Adipocyte (in vitro differentiated cells): Measurements from ENCODE around the gene ARID4B.
"Not testable (repeated sequence)": the region's sequence is repeated elsewhere in the genome, so short reads cannot be mapped to it uniquely, and the experiment has no call there.

Experiments used
- DNase-seq: peaks from one replicate; pipeline ENCODE4 v3.0.0-alpha.2; 2015; ENCODE audit warnings: low read depth
- H3K27me3 ChIP-seq: replicated peaks from 2 replicates; pipeline ENCODE4 v1.7.0; 2013; ENCODE audit warnings: mild to moderate bottlenecking, low read length, moderate library complexity; ENCODE audit not compliant: control insufficient read depth, insufficient read depth
- H3K36me3 ChIP-seq: 2 replicates; pipeline ENCODE4 v1.7.0; 2013; ENCODE audit warnings: low read length, mild to moderate bottlenecking, moderate library complexity; ENCODE audit not compliant: control insufficient read depth, insufficient read depth, severe bottlenecking
- H3K4me1 ChIP-seq: 2 replicates; pipeline ENCODE4 v1.7.0; 2013; ENCODE audit warnings: mild to moderate bottlenecking, low read length, moderate library complexity; ENCODE audit not compliant: control insufficient read depth, insufficient read depth
- H3K4me3 ChIP-seq: 2 replicates; pipeline ENCODE4 v1.7.0; 2013; ENCODE audit warnings: mild to moderate bottlenecking, low read length, moderate library complexity
- H3K9ac ChIP-seq: 2 replicates; pipeline ENCODE4 v1.7.0; 2013; ENCODE audit warnings: mild to moderate bottlenecking, low read length, moderate library complexity
- H3K9me3 ChIP-seq: 2 replicates; pipeline ENCODE4 v1.7.0; 2013; ENCODE audit warnings: mild to moderate bottlenecking, low read length, moderate library complexity; ENCODE audit not compliant: control insufficient read depth

Gene ARID4B

DNA sequence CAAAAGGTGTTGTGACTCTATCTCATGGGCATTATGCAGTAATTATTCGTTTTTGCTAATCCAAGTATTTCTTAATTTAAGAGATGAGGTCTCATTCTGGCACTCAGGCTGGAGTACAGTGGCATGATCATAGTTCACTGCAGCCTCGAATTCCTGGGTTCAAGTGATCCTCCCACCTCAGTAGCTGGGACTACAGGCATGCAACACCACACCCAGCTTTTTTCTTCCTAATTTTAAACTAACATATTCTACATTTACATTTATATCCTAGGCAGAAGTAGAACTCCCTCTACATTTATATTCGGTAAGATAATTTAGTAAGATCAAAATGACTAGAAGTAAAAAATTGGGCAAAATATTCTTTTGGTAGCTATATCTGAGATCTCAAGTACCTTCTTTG lies 116.5 kb downstream of the ARID4B start:
- no peaks in the 10 kb centered on the region for H3K27me3 ChIP-seq
- H3K4me3 ChIP-seq = no peak overlapping the region
- H3K9me3 ChIP-seq = no peaks in the 10 kb centered on the region
- no peak overlapping the region for H3K9ac ChIP-seq
- no peaks in the 10 kb centered on the region for H3K4me1 ChIP-seq
- no peak for DNase-seq
- peaks cover 44% of the 10 kb centered on the region for H3K36me3 ChIP-seq

DNA sequence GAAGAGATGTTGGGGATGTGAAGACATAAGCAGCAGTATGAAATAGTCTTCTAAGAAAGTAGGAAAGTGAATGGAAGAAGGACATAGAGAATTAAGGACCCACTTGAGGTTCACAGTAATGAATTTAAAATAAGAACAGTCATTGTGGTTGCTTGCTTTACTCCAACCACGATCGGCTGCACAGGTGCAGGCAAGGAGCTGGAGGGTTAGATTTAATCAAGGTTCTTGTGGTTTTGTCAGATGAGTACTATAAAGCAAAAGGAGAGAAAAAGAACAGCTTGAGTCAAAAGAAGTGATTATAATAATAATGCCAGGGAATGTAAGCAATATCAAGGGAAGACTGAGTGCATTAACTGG lies 120.8 kb downstream of the ARID4B start:
- Histone ChIP-seq H3K9ac (no peak overlapping the region), H3K4me3 (no peak overlapping the region), H3K9me3 (no peaks in the 10 kb centered on the region), H3K4me1 (no peaks in the 10 kb centered on the region), H3K27me3 (no peaks in the 10 kb centered on the region), H3K36me3 (peaks cover 33% of the 10 kb centered on the region)
- DNase-seq = no peak

DNA sequence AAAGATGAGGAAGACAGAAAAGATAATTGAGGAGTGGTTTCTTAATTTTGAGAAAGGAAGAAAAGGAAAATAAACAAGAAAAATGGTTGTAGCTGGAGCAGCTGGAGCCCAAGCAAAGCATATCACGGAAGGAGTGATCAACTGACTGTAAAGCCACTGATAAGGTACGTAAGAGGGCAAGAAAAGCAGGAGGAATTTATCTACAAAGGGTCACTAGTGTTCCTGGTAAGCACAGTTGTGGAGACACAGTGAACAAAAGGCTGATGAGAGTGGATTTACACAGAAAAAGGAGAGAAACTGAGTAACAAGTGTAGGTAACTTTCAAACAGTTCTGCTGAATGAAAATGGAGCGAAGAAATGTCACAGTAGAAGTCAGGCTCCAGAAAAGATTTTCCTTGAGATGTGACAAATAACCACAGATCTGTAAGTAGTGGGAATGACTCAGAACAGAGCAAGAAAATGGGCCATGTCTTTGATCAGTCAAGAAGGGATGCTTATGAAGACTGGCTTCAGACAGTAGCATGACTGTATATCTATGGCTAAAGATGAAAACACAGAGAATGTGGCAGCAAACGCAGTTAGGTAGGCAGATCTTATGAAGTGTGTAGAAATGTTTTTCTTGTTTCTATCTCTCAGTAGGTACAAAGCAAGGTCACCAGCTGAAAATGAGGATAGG lies 121.3 kb downstream of the ARID4B start:
- Histone ChIP-seq H3K27me3 (no peaks in the 10 kb centered on the region), H3K4me3 (no peak overlapping the region), H3K9ac (no peak overlapping the region), H3K9me3 (no peaks in the 10 kb centered on the region), H3K36me3 (peaks cover 27% of the 10 kb centered on the region), H3K4me1 (no peaks in the 10 kb centered on the region)
- DNase-seq = no peak

DNA sequence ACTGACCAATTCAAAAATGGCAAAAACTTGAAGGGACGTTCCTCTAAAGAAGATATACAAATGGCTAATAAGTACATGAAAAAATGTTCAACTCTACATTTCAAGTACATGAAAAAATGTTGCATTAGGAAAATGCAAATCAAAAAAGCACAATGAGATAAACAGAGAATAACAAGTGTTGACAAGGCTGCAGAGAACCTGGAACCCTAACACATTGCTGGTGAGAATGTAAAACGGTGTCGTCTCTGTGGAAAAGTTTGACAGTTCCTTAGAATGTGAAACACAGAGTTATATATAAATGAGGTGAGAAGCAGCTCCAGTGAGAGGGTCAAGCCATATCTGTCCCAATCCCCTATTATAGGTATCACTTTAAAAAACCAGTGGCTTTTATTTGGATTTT lies 122.3 kb downstream of the ARID4B start:
- H3K27me3 ChIP-seq = no peaks in the 10 kb centered on the region
- H3K4me1 ChIP-seq = no peaks in the 10 kb centered on the region
- H3K36me3 ChIP-seq = peaks cover 23% of the 10 kb centered on the region
- H3K9me3 ChIP-seq = no peaks in the 10 kb centered on the region
- no peak overlapping the region for H3K9ac ChIP-seq
- no peak for DNase-seq
- no peak overlapping the region for H3K4me3 ChIP-seq

DNA sequence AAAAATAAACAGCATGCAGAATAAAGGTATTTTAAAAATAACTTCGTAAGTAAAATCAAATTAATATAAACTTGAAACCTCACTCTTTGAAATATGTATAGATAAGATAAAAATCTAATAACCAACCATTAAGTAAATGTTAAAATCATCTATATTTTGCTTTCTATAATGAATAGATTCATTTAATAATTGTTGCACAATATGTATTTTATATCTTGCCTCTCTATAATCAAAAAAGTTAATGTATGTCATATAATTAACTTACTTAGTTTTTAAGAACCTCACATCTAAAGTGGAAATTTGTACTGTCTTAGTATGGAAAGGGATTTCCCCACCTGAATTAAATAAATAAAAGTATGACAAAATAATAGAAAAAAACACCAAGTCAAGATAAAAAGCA lies 124.6 kb downstream of the ARID4B start:
- Histone ChIP-seq H3K9me3 (no peaks in the 10 kb centered on the region), H3K27me3 (no peaks in the 10 kb centered on the region), H3K36me3 (peaks cover 16% of the 10 kb centered on the region), H3K4me1 (peaks cover 8% of the 10 kb centered on the region), H3K4me3 (no peak overlapping the region), H3K9ac (no peak overlapping the region)
- no peak for DNase-seq

DNA sequence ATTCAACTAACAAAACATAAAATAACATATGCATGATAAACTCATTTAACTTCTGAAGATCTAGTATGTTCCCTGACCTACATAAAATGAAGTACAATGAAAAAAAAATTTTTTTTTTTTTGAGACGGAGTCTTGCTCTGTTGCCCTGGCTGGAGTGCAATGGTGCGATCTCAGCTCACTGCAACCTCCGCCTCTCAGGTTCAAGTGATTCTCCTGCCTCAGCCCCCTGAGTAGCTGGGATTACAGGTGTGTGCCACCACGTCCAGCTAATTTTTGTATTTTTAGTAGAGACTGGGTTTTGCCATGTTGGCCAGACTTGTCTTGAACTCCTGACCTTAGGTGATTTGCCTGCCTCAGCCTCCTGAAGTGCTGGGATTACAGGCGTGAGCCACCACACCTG lies 125.5 kb downstream of the ARID4B start:
- not testable (repeated sequence) for H3K4me3 ChIP-seq, H3K4me1 ChIP-seq, H3K9ac ChIP-seq, H3K9me3 ChIP-seq, H3K27me3 ChIP-seq, DNase-seq
- peaks cover 11% of the 10 kb centered on the region for H3K36me3 ChIP-seq

DNA sequence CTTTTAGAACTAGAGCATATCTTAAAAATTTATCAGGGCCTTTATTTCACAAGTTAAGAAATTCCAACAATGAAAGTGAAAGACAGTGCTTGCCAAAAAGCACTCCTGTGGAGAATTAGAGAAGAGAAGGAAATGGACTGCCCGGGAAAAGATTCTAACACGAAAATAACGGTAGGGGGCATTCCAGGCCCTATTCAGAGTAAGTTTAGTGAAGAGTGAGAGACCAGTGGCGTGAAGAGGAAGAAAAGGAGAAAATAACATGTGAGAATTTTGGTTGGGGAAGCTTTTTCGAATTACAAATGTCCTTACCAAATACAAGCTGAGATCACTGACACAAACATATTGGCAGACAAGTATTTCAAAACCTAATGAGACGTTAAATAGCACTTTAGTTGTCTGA lies 128.5 kb downstream of the ARID4B start:
- DNase-seq = peak; percentile 66
- H3K4me1 ChIP-seq = peaks cover 8% of the 10 kb centered on the region
- peak overlapping the region; percentile 65 for H3K9ac ChIP-seq
- H3K9me3 ChIP-seq = no peaks in the 10 kb centered on the region
- H3K36me3 ChIP-seq = peaks cover 13% of the 10 kb centered on the region
- no peaks in the 10 kb centered on the region for H3K27me3 ChIP-seq
- H3K4me3 ChIP-seq = no peak overlapping the region

DNA sequence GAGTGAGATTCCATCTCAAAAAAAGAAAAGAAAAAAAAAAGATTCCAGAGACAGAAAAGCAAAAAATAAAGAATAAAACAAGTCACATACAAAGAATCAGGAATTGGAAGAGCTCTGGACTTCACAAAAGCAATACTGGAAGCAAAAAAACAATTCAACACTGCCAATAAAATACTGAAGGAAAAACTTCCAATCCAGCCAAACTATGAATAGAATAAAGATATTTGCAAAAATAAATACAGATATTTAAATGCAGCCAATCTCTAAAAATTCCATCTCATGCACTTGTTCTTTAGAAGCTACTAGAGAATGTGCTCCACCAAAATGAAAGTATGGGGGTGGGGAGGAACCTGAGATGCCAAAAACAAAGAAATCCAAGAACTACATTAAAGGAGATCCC lies 137.5 kb downstream of the ARID4B start:
- H3K9me3 ChIP-seq = no peaks in the 10 kb centered on the region
- H3K4me3 ChIP-seq = no peak overlapping the region
- no peaks in the 10 kb centered on the region for H3K27me3 ChIP-seq
- H3K36me3 ChIP-seq = peaks cover 29% of the 10 kb centered on the region
- H3K4me1 ChIP-seq = no peaks in the 10 kb centered on the region
- no peak overlapping the region for H3K9ac ChIP-seq
- no peak for DNase-seq

DNA sequence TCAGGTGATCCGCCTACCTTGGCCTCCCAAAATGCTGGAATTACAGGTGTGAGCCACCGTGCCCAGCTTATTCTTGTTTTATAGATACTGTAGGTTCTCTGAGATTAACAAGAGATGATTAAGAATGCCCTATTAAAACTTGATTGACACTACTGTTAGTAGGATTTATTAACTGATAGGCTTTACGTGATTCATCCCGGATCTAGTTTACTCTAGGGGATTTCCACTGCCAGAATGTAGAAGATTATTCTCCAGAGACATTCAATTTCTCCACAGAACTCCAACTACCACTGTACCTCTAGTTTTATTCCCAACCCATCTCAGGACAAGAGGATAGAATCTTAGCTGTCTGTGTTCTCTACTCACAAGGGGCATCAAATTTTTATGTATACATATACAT lies 140.7 kb downstream of the ARID4B start:
- Histone ChIP-seq H3K36me3 (peaks cover 17% of the 10 kb centered on the region), H3K27me3 (no peaks in the 10 kb centered on the region), H3K4me3 (no peak overlapping the region), H3K9ac (no peak overlapping the region), H3K4me1 (no peaks in the 10 kb centered on the region), H3K9me3 (no peaks in the 10 kb centered on the region)
- no peak for DNase-seq

DNA sequence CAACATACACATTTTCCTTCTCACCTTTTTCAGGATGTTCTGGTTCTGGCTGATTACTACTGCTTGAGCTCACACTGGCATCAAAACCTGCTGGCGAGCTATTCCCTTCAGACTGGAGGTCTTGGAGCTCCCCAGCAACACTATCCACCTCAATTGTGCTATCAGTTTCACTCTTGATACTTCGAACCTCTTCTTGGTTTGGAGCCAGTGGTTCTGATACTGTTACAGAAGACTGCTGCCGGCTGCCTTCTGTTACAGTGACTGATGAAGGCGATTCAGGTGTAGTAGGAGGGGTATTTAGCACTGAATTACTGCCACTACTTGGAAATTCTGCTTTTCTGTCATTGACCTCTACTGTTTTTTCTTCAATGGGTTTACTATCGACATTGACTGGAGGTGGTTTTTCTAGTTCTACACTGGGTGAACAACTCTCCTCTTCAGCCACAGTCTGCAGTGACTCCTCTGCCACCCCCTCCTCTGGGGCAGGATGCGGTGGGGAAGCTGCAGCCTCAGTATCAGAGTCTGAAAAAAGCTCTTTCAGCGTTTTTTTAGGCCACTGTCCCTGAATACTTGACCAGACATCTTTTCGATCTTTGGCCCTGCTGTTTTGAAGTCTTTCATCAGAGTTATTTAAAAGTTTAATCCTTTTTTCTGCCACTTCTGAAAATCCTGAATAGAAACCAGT lies 146.3 kb downstream of the ARID4B start:
- Histone ChIP-seq H3K27me3 (no peaks in the 10 kb centered on the region), H3K36me3 (peaks cover 49% of the 10 kb centered on the region), H3K9ac (no peak overlapping the region), H3K4me1 (no peaks in the 10 kb centered on the region), H3K4me3 (no peak overlapping the region), H3K9me3 (no peaks in the 10 kb centered on the region)
- DNase-seq = no peak

DNA sequence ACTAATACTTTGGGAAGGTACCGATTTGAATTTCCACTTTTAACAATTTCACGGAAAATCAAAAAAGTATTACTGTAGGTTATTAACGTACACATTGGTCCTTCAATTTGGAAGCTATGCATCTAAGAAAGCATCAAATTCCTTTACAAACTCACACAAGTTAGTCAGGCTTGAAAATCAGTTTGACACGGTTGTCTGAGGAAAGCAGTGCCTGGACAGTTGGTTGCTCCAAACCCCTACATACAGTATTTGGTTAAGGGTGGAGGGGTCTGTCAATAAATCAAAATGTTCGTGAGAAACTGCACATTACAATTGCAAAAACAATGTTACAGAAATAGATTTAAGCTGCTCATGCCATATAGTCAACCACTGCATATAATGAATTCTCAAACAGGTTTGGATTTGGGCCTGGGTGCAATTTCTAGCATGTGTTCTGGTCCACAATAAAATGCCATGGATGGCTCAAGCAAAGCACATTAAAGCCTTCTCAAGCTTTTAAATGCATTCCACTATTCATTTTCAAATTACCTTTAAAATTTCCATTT lies 147.0 kb downstream of the ARID4B start:
- no peak overlapping the region for H3K9ac ChIP-seq
- no peaks in the 10 kb centered on the region for H3K9me3 ChIP-seq
- H3K4me1 ChIP-seq = no peaks in the 10 kb centered on the region
- H3K36me3 ChIP-seq = peaks cover 55% of the 10 kb centered on the region
- no peak for DNase-seq
- no peak overlapping the region for H3K4me3 ChIP-seq
- H3K27me3 ChIP-seq = no peaks in the 10 kb centered on the region
